ENCODE measurements around the gene LRRC75A.
"Not testable (repeated sequence)": the region's sequence is repeated elsewhere in the genome, so short reads cannot be mapped to it uniquely, and the experiment has no call there.

Gene LRRC75A

GRCh38 chr17:16406742-16407674 lies 85.0 kb downstream of the LRRC75A start:
- Histone ChIP-seq H3K4me3 (peak overlapping the region; percentile 63 to 68), H3K27ac (peak overlapping the region; percentile 91 to 95), H3K27me3 (no peaks in the 10 kb centered on the region), H3K4me1 (peaks cover 0 to 33% (median 17%) of the 10 kb centered on the region in 4 donors), H3K9me3 (no peaks in the 10 kb centered on the region), H3K36me3 (no peaks in the 10 kb centered on the region)
- intact Hi-C loops (cut with DNase I; ENCODE audit: low total_unique reads) = no loop called here
- TF ChIP-seq CTCF (IDR thresholded peaks at IDR 0.05) = no peak
- DNase-seq = peak; percentile 58 to 83

GRCh38 chr17:16403847-16404246 lies 88.1 kb downstream of the LRRC75A start:
- H3K9me3 ChIP-seq; intact Hi-C loops (cut with DNase I; ENCODE audit: low total_unique reads); DNase-seq; H3K36me3 ChIP-seq; H3K4me3 ChIP-seq; H3K27me3 ChIP-seq: not testable (repeated sequence)
- peaks cover 0 to 33% (median 17%) of the 10 kb centered on the region in 4 donors for H3K4me1 ChIP-seq
- peak overlapping the region; percentile 47 to 55 for H3K27ac ChIP-seq

GRCh38 chr17:16398270-16399267 lies 93.4 kb downstream of the LRRC75A start:
- Histone ChIP-seq H3K9me3 (no peaks in the 10 kb centered on the region), H3K36me3 (no peaks in the 10 kb centered on the region), H3K27ac (no peak overlapping the region), H3K4me1 (peaks cover 0 to 8% (median 0%) of the 10 kb centered on the region in 4 donors), H3K27me3 (no peaks in the 10 kb centered on the region), H3K4me3 (no peak overlapping the region)
- intact Hi-C loops (cut with DNase I; ENCODE audit: low total_unique reads) = no loop called here
- TF ChIP-seq CTCF (IDR thresholded peaks at IDR 0.05) = no peak
- no peak for DNase-seq

GRCh38 chr17:16396693-16397092 lies 95.3 kb downstream of the LRRC75A start:
- intact Hi-C loops (cut with DNase I; ENCODE audit: low total_unique reads); H3K36me3 ChIP-seq; H3K27me3 ChIP-seq; H3K4me1 ChIP-seq; H3K9me3 ChIP-seq; H3K4me3 ChIP-seq; DNase-seq: not testable (repeated sequence)
- peak overlapping the region; percentile 33 to 56 for H3K27ac ChIP-seq

- H3K9me3 ChIP-seq; H3K36me3 ChIP-seq; H3K4me1 ChIP-seq; DNase-seq; H3K27me3 ChIP-seq; intact Hi-C loops (cut with DNase I; ENCODE audit: low total_unique reads); H3K4me3 ChIP-seq: not testable (repeated sequence)
- H3K27ac ChIP-seq = peak overlapping the region; percentile 33 to 56
Measured at GRCh38 chr17:16395887-16396286, 96.1 kb downstream of the LRRC75A start.

- intact Hi-C loops (cut with DNase I; ENCODE audit: low total_unique reads); H3K36me3 ChIP-seq; DNase-seq; H3K4me1 ChIP-seq; H3K27me3 ChIP-seq; H3K4me3 ChIP-seq; H3K27ac ChIP-seq; H3K9me3 ChIP-seq: not testable (repeated sequence)
Measured at GRCh38 chr17:16392491-16392890, 99.5 kb downstream of the LRRC75A start.

Data from tibial artery (tissue), 4 donors.